Ovary (tissue), 9 donors: ENCODE data around the gene LRRIQ1. TPM values are rescaled to one million over a fixed set of nuclear protein-coding genes. Genes with fewer than 3 reads are reported as not detected.

ENCODE experiments used
- DNase-seq, 5 donors: peaks; one replicate each; pipeline ENCODE4 v3.0.0-alpha.2; 2019 to 2020
- H3K27ac ChIP-seq, 2 donors: fragments of 200-600 bp; one replicate each; pipeline versions ENCODE4 v1.5.1 to v1.8.0; 2019 to 2022
- H3K27me3 ChIP-seq: fragments of 200-600 bp; one replicate; pipeline ENCODE4 v1.8.0; 2022
- H3K36me3 ChIP-seq: fragments of 200-600 bp; sonication (generic); one replicate; pipeline ENCODE4 v1.5.1; 2019
- H3K4me1 ChIP-seq: one replicate; pipeline ENCODE4 v1.8.1; 2013; ENCODE audit warnings: mild to moderate bottlenecking, moderate library complexity; ENCODE audit not compliant: insufficient read depth
- H3K4me3 ChIP-seq: fragments of 200-600 bp; sonication (generic); one replicate; pipeline ENCODE4 v1.5.1; 2017
- H3K9me3 ChIP-seq, 2 donors: fragments of 200-600 bp in 1 of 2; sonication (generic) in 1 of 2; one replicate each; pipeline versions ENCODE4 v1.5.1 to v1.8.1; 2013 to 2019; ENCODE audit warnings: mild to moderate bottlenecking in 1 of 2, moderate library complexity in 1 of 2
- EP300 ChIP-seq: sonication (generic); formaldehyde crosslinking; IDR thresholded peaks from one replicate; pipeline ENCODE4 v1.6.1; 2017; ENCODE audit warnings: antibody characterized with exemption
- POLR2A ChIP-seq: fragments of 450-650 bp; IDR thresholded peaks from one replicate; pipeline ENCODE4 v1.6.1; 2017; ENCODE audit warnings: antibody characterized with exemption, mild to moderate bottlenecking, moderate library complexity
- WGBS, 3 donors: extraction: QIAGEN DNeasy Blood & Tissue Kit in 1 of 3; methylation state at CpG; one replicate each; pipeline versions ENCODE4 v1.1.5 to v1.1.7; 2013 to 2017; 5-methylcytosine and 5-hydroxymethylcytosine counted together
- intact Hi-C, 4 donors: fragments of 100-400 bp; cut with DNase I; formaldehyde crosslinking; loops; one replicate each; pipeline versions ENCODE4 v1.11.0 to v1.15.1; 2022 to 2023
- polyA plus RNA-seq, 2 donors: library from polyadenylated mRNA; stranded (reverse); fragments of 200-250 nt in 1 of 2; fragments of 350-450 nt in 1 of 2; fragmentation: Illumina TruSeq in 1 of 2; extraction: RNeasy Lipid Tissue Mini Kit (QIAGEN cat#74804) in 1 of 2; gene quantifications; one replicate each; pipeline ENCODE4 v1.2.3, GENCODE V29; 2013 to 2014
- total RNA-seq, 7 donors: library from RNA; depleted of rRNA in 2 of 7; stranded (reverse); fragments of >200 nt in 2 of 7; fragmentation: NEBNext Ultra II Directional in 3 of 7; extraction: Animal tissue kit (Norgen Biotek cat#: 25700) in 3 of 7; gene quantifications; one replicate each; pipeline versions ENCODE4 v1.1.0 to v1.2.4, GENCODE V29; 2016 to 2023
- TF ChIP-seq, protein P1 (sequence below), 3 donors: fragments of 450-650 bp in 2 of 3; fragments of 200-600 bp in 1 of 3; IDR thresholded peaks; one replicate each; pipeline versions ENCODE4 v1.5.1 to v1.8.0; 2016 to 2022; ENCODE audit warnings: antibody characterized with exemption in 3 of 3, mild to moderate bottlenecking in 1 of 3
- donor health status: DM: no; HTN: no; CAD: no; lungs with moderate emphysema.
- donor health status: DM: no; HTN: no; CAD: no.
- donor health status: Bipolar disorder and iron deficiency.
- donor health status: DM: yes; HTN: yes; CAD: no.
- donor health status: DM: no; HTN: no; CAD: no.
- donor health status: DM: yes; HTN: yes; CAD: no.

LRRIQ1 gene
- total and polyA plus RNA-seq, 9 donors = 0.04 to 18.6 (median 1.2) TPM; not detected in 1

- WGBS, 3 donors = 48 to 78% (median 76%) methylated on average over 2 of the region's 2 CpGs
- H3K9me3 ChIP-seq = no peaks in the 10 kb centered on the region
- H3K4me1 ChIP-seq = no peaks in the 10 kb centered on the region
- intact Hi-C loops = loop anchor here in 1 of 4 donors (1.0 kb wide), 1 partner anchor 24 kb away; no protein-coding TSS in a partner anchor
- no peaks in the 10 kb centered on the region for H3K27me3 ChIP-seq
- no peak overlapping the region for H3K27ac ChIP-seq
- no peak overlapping the region for H3K4me3 ChIP-seq
- no peaks in the 10 kb centered on the region for H3K36me3 ChIP-seq
- DNase-seq = no peak
- TF ChIP-seq, protein P1, sequence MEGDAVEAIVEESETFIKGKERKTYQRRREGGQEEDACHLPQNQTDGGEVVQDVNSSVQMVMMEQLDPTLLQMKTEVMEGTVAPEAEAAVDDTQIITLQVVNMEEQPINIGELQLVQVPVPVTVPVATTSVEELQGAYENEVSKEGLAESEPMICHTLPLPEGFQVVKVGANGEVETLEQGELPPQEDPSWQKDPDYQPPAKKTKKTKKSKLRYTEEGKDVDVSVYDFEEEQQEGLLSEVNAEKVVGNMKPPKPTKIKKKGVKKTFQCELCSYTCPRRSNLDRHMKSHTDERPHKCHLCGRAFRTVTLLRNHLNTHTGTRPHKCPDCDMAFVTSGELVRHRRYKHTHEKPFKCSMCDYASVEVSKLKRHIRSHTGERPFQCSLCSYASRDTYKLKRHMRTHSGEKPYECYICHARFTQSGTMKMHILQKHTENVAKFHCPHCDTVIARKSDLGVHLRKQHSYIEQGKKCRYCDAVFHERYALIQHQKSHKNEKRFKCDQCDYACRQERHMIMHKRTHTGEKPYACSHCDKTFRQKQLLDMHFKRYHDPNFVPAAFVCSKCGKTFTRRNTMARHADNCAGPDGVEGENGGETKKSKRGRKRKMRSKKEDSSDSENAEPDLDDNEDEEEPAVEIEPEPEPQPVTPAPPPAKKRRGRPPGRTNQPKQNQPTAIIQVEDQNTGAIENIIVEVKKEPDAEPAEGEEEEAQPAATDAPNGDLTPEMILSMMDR (IDR thresholded peaks at IDR 0.05) = no peak
- TF ChIP-seq EP300 (no peak), POLR2A (no peak)
Observed at GRCh38 chr12:85092814-85093370, 56.7 kb downstream of the LRRIQ1 start.

- TF ChIP-seq POLR2A (no peak), EP300 (no peak)
- TF ChIP-seq, protein P1 (IDR thresholded peaks at IDR 0.05) = no peak
- intact Hi-C loops = no loop called here
- no peaks in the 10 kb centered on the region for H3K4me1 ChIP-seq
- no peak for DNase-seq
- H3K27ac ChIP-seq = no peak overlapping the region
- no peaks in the 10 kb centered on the region for H3K27me3 ChIP-seq
- no peaks in the 10 kb centered on the region for H3K9me3 ChIP-seq
- H3K4me3 ChIP-seq = no peak overlapping the region
- H3K36me3 ChIP-seq = no peaks in the 10 kb centered on the region
Observed at GRCh38 chr12:85095501-85095900, 59.4 kb downstream of the LRRIQ1 start.

- intact Hi-C loops = no loop called here
- 55 to 66% (median 59%) methylated on average over 6 of the region's 6 CpGs for WGBS, 3 donors
- no peaks in the 10 kb centered on the region for H3K9me3 ChIP-seq
- H3K4me1 ChIP-seq = no peaks in the 10 kb centered on the region
- H3K27ac ChIP-seq = no peak overlapping the region
- TF ChIP-seq POLR2A (no peak), EP300 (no peak)
- TF ChIP-seq, protein P1 (IDR thresholded peaks at IDR 0.05) = no peak
- no peak for DNase-seq
- H3K27me3 ChIP-seq = no peaks in the 10 kb centered on the region
- H3K4me3 ChIP-seq = no peak overlapping the region
- H3K36me3 ChIP-seq = no peaks in the 10 kb centered on the region
Observed at GRCh38 chr12:85130646-85131045, 94.5 kb downstream of the LRRIQ1 start.

DNA sequence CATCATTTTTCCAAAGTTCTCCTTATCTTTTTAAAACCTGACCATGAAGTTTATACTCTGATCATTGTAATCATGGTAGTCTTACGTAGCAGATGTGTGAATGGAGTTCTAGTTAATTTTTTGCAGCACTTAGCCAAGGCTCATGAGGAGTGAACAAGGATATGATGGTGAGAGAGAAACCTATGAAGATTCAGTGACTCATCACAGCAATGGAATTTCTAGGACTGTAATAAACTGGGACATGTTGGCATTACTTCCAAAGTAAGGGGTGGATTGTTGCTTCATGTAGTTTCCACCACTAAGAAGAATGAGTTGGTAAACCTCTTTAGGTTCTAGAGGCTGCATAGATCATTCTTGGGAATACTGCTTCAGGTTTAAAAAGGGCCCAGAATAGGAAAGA, 102.7 kb downstream of the LRRIQ1 start:
- H3K4me3 ChIP-seq = no peak overlapping the region
- H3K9me3 ChIP-seq = no peaks in the 10 kb centered on the region
- no peak overlapping the region for H3K27ac ChIP-seq
- no peaks in the 10 kb centered on the region for H3K4me1 ChIP-seq
- no peak for DNase-seq
- 70 to 77% (median 74%) methylated on average over 1 of the region's 1 CpG for WGBS, 3 donors
- no peaks in the 10 kb centered on the region for H3K27me3 ChIP-seq
- no peak for TF ChIP-seq POLR2A
- TF ChIP-seq, protein P1 (IDR thresholded peaks at IDR 0.05) = no peak
- no peak for TF ChIP-seq EP300
- intact Hi-C loops = no loop called here
- H3K36me3 ChIP-seq = no peaks in the 10 kb centered on the region
